Renal cortical epithelial cell (primary cell): Measurements from ENCODE around the gene PODNL1. TPM values are rescaled to one million over a fixed set of nuclear protein-coding genes. Genes with fewer than 3 reads are reported as not detected.
A peak's percentile ranks its signal among the peaks of the same experiment; 100 is the strongest.
"Not testable (repeated sequence)": the region's sequence is repeated elsewhere in the genome, so short reads cannot be mapped to it uniquely, and the experiment has no call there.

Experiments
- DNase-seq: peaks from one replicate; pipeline ENCODE4 v3.0.0-alpha.2; 2011; ENCODE audit warnings: low read depth
- total RNA-seq: library from RNA; depleted of rRNA; stranded (reverse); fragments of >200 nt; gene quantifications from 2 replicates; pipeline ENCODE4 v1.2.3, GENCODE V29; 2014

The PODNL1 gene
- total RNA-seq: 0.17 and 0.89 TPM in 2 replicates

GRCh38 chr19:13938301-13939064 is at the start of gene PODNL1:
Gene PODNL1 (minus strand): TSS chr19:13938417. CDS start chr19:13938181, 236 bp downstream.
- peak; percentile 57 for DNase-seq

GRCh38 chr19:13987101-13987890 is 49.1 kb upstream of the PODNL1 start:
- no peak for DNase-seq

- peak; percentile 38 for DNase-seq
These were observed 48.2 kb upstream of the PODNL1 start for GRCh38 chr19:13986348-13986904.

GRCh38 chr19:13985771-13986347 is 47.6 kb upstream of the PODNL1 start:
- DNase-seq: no peak

GRCh38 chr19:13984875-13985741 is 46.9 kb upstream of the PODNL1 start:
- no peak for DNase-seq

- no peak for DNase-seq
These were observed 46.0 kb upstream of the PODNL1 start for GRCh38 chr19:13984186-13984585.

GRCh38 chr19:13983213-13983889 is 45.1 kb upstream of the PODNL1 start:
- no peak for DNase-seq

GRCh38 chr19:13982773-13983172 is 44.6 kb upstream of the PODNL1 start:
- no peak for DNase-seq

- no peak for DNase-seq
These were observed 43.8 kb upstream of the PODNL1 start for GRCh38 chr19:13981988-13982501.

GRCh38 chr19:13981467-13981866 is 43.2 kb upstream of the PODNL1 start:
- DNase-seq: no peak

- no peak for DNase-seq
These were observed 42.8 kb upstream of the PODNL1 start for GRCh38 chr19:13981021-13981420.

GRCh38 chr19:13980340-13980739 is 42.1 kb upstream of the PODNL1 start:
- DNase-seq: no peak

- no peak for DNase-seq
These were observed 41.5 kb upstream of the PODNL1 start for GRCh38 chr19:13979686-13980085.

- no peak for DNase-seq
These were observed 41.0 kb upstream of the PODNL1 start for GRCh38 chr19:13979244-13979615.

GRCh38 chr19:13978351-13979243 is 40.4 kb upstream of the PODNL1 start:
- DNase-seq: peak; percentile 13

GRCh38 chr19:13977803-13978202 is 39.6 kb upstream of the PODNL1 start:
- DNase-seq: no peak

- no peak for DNase-seq
These were observed 38.2 kb upstream of the PODNL1 start for GRCh38 chr19:13976446-13976845.

- no peak for DNase-seq
These were observed 37.7 kb upstream of the PODNL1 start for GRCh38 chr19:13975870-13976269.

GRCh38 chr19:13974073-13974472 is 35.9 kb upstream of the PODNL1 start:
- DNase-seq: peak; percentile 58

- not testable (repeated sequence) for DNase-seq
These were observed 35.3 kb upstream of the PODNL1 start for GRCh38 chr19:13973479-13973878.
